Activated naive CD8-positive, alpha-beta T cell treated with anti-CD3 and anti-CD28 coated beads for 36 hours (primary cell): Measurements from ENCODE around the gene TRIB2. TPM values are rescaled to one million over a fixed set of nuclear protein-coding genes. Genes with fewer than 3 reads are reported as not detected.

Source experiments
- DNase-seq: peaks from one replicate; pipeline ENCODE4 v3.0.0; 2021
- H3K27ac Mint-ChIP-seq: one replicate; pipeline ENCODE4 v1.8.0; 2022; ENCODE audit warnings: mild to moderate bottlenecking, moderate library complexity, mixed read lengths
- H3K27me3 Mint-ChIP-seq: one replicate; pipeline ENCODE4 v1.8.0; 2022; ENCODE audit warnings: mild to moderate bottlenecking, mixed read lengths
- H3K36me3 Mint-ChIP-seq: one replicate; pipeline ENCODE4 v1.8.0; 2021; ENCODE audit warnings: mild to moderate bottlenecking, mixed read lengths
- H3K4me1 Mint-ChIP-seq: one replicate; pipeline ENCODE4 v1.8.0; 2021; ENCODE audit warnings: mixed read lengths
- H3K4me3 Mint-ChIP-seq: one replicate; pipeline ENCODE4 v1.8.0; 2022; ENCODE audit warnings: mild to moderate bottlenecking, moderate library complexity, mixed read lengths
- H3K9me3 Mint-ChIP-seq: one replicate; pipeline ENCODE4 v1.8.0; 2022; ENCODE audit warnings: mixed read lengths
- total RNA-seq, 2 experiments: library from RNA; stranded (reverse); gene quantifications; one replicate each; pipeline ENCODE4 v1.2.3, GENCODE V29; 2021

Gene TRIB2
- total RNA-seq, 2 experiments from 2014 or later: 5.0 to 5.1 TPM

GRCh38 chr2:12710301-12710700, 6.4 kb upstream of the TRIB2 start:
- Mint-ChIP-seq H3K27me3 (no peaks in the 10 kb centered on the region), H3K27ac (no peak overlapping the region), H3K36me3 (peaks cover 1% of the 10 kb centered on the region), H3K4me3 (no peak overlapping the region), H3K9me3 (peaks cover 2% of the 10 kb centered on the region), H3K4me1 (peaks cover 35% of the 10 kb centered on the region)
- DNase-seq: no peak

GRCh38 chr2:12711339-12711738, 5.4 kb upstream of the TRIB2 start:
- DNase-seq: no peak
- no peaks in the 10 kb centered on the region for H3K27me3 Mint-ChIP-seq
- peaks cover 43% of the 10 kb centered on the region for H3K4me1 Mint-ChIP-seq
- no peaks in the 10 kb centered on the region for H3K36me3 Mint-ChIP-seq
- no peak overlapping the region for H3K27ac Mint-ChIP-seq
- H3K9me3 Mint-ChIP-seq: no peaks in the 10 kb centered on the region
- H3K4me3 Mint-ChIP-seq: no peak overlapping the region

GRCh38 chr2:12712881-12713280, 3.9 kb upstream of the TRIB2 start:
- Mint-ChIP-seq H3K27ac (no peak overlapping the region), H3K36me3 (no peaks in the 10 kb centered on the region), H3K4me1 (peaks cover 43% of the 10 kb centered on the region), H3K9me3 (no peaks in the 10 kb centered on the region), H3K27me3 (no peaks in the 10 kb centered on the region), H3K4me3 (no peak overlapping the region)
- DNase-seq: no peak

- H3K4me1 Mint-ChIP-seq: peaks cover 39% of the 10 kb centered on the region
- DNase-seq: no peak
- H3K27ac Mint-ChIP-seq: no peak overlapping the region
- H3K27me3 Mint-ChIP-seq: no peaks in the 10 kb centered on the region
- H3K36me3 Mint-ChIP-seq: no peaks in the 10 kb centered on the region
- no peak overlapping the region for H3K4me3 Mint-ChIP-seq
- no peaks in the 10 kb centered on the region for H3K9me3 Mint-ChIP-seq
Observed at GRCh38 chr2:12714391-12715221, 2.1 kb upstream of the TRIB2 start.

GRCh38 chr2:12715258-12716031, 1.3 kb upstream of the TRIB2 start:
- no peaks in the 10 kb centered on the region for H3K9me3 Mint-ChIP-seq
- no peaks in the 10 kb centered on the region for H3K27me3 Mint-ChIP-seq
- peak overlapping the region; percentile 82 for H3K4me3 Mint-ChIP-seq
- no peak for DNase-seq
- H3K27ac Mint-ChIP-seq: no peak overlapping the region
- H3K4me1 Mint-ChIP-seq: peaks cover 40% of the 10 kb centered on the region
- H3K36me3 Mint-ChIP-seq: no peaks in the 10 kb centered on the region

- peak overlapping the region; percentile 78 for H3K27ac Mint-ChIP-seq
- H3K36me3 Mint-ChIP-seq: no peaks in the 10 kb centered on the region
- peak overlapping the region; percentile 82 for H3K4me3 Mint-ChIP-seq
- no peaks in the 10 kb centered on the region for H3K9me3 Mint-ChIP-seq
- H3K4me1 Mint-ChIP-seq: peaks cover 40% of the 10 kb centered on the region
- no peaks in the 10 kb centered on the region for H3K27me3 Mint-ChIP-seq
- peak; percentile 76 for DNase-seq
Observed at GRCh38 chr2:12716032-12716281, 779 bp upstream of the TRIB2 start.

GRCh38 chr2:12717191-12718014, 667 bp downstream of the TRIB2 start:
- DNase-seq: peak; percentile 54
- H3K36me3 Mint-ChIP-seq: no peaks in the 10 kb centered on the region
- H3K9me3 Mint-ChIP-seq: no peaks in the 10 kb centered on the region
- H3K27me3 Mint-ChIP-seq: no peaks in the 10 kb centered on the region
- peak overlapping the region; percentile 84 for H3K27ac Mint-ChIP-seq
- peak overlapping the region; percentile 95 for H3K4me3 Mint-ChIP-seq
- H3K4me1 Mint-ChIP-seq: peaks cover 53% of the 10 kb centered on the region

GRCh38 chr2:12718015-12718671, 1.4 kb downstream of the TRIB2 start:
- peak; percentile 31 for DNase-seq
- Mint-ChIP-seq H3K27me3 (no peaks in the 10 kb centered on the region), H3K4me1 (peaks cover 59% of the 10 kb centered on the region), H3K9me3 (no peaks in the 10 kb centered on the region), H3K27ac (peak overlapping the region; percentile 84), H3K36me3 (no peaks in the 10 kb centered on the region), H3K4me3 (peak overlapping the region; percentile 95)

- peaks cover 62% of the 10 kb centered on the region for H3K4me1 Mint-ChIP-seq
- DNase-seq: no peak
- H3K27me3 Mint-ChIP-seq: no peaks in the 10 kb centered on the region
- no peak overlapping the region for H3K27ac Mint-ChIP-seq
- peaks cover under 1% of the 10 kb centered on the region for H3K36me3 Mint-ChIP-seq
- H3K9me3 Mint-ChIP-seq: no peaks in the 10 kb centered on the region
- peak overlapping the region; percentile 95 for H3K4me3 Mint-ChIP-seq
Observed at GRCh38 chr2:12718711-12719399, 2.1 kb downstream of the TRIB2 start.

- H3K4me3 Mint-ChIP-seq: peak overlapping the region; percentile 95
- DNase-seq: no peak
- peaks cover 63% of the 10 kb centered on the region for H3K4me1 Mint-ChIP-seq
- peaks cover 6% of the 10 kb centered on the region for H3K36me3 Mint-ChIP-seq
- H3K27me3 Mint-ChIP-seq: no peaks in the 10 kb centered on the region
- no peak overlapping the region for H3K27ac Mint-ChIP-seq
- H3K9me3 Mint-ChIP-seq: no peaks in the 10 kb centered on the region
Observed at GRCh38 chr2:12719400-12720277, 2.9 kb downstream of the TRIB2 start.

- Mint-ChIP-seq H3K4me1 (peaks cover 60% of the 10 kb centered on the region), H3K9me3 (no peaks in the 10 kb centered on the region), H3K4me3 (no peak overlapping the region), H3K27ac (no peak overlapping the region), H3K27me3 (no peaks in the 10 kb centered on the region), H3K36me3 (peaks cover 8% of the 10 kb centered on the region)
- no peak for DNase-seq
Observed at GRCh38 chr2:12720278-12720620, 3.5 kb downstream of the TRIB2 start.

GRCh38 chr2:12720754-12721378, 4.1 kb downstream of the TRIB2 start:
- H3K36me3 Mint-ChIP-seq: peaks cover 14% of the 10 kb centered on the region
- H3K9me3 Mint-ChIP-seq: no peaks in the 10 kb centered on the region
- peaks cover 60% of the 10 kb centered on the region for H3K4me1 Mint-ChIP-seq
- no peak for DNase-seq
- H3K27me3 Mint-ChIP-seq: no peaks in the 10 kb centered on the region
- H3K4me3 Mint-ChIP-seq: no peak overlapping the region
- no peak overlapping the region for H3K27ac Mint-ChIP-seq
